Stimulated activated CD4-positive, alpha-beta T cell treated with anti-CD3 and anti-CD28 coated beads, Interleukin-1b, Interleukin-23, amount 100 ng/mL, for 1 hour (primary cell): ENCODE results near the gene RAB40C.

ENCODE experiments used
- DNase-seq, 2 donors: peaks; one replicate each; pipeline ENCODE4 v3.0.0-alpha.2; 2020; ENCODE audit warnings: low read depth in 2 of 2

RAB40C gene

DNA sequence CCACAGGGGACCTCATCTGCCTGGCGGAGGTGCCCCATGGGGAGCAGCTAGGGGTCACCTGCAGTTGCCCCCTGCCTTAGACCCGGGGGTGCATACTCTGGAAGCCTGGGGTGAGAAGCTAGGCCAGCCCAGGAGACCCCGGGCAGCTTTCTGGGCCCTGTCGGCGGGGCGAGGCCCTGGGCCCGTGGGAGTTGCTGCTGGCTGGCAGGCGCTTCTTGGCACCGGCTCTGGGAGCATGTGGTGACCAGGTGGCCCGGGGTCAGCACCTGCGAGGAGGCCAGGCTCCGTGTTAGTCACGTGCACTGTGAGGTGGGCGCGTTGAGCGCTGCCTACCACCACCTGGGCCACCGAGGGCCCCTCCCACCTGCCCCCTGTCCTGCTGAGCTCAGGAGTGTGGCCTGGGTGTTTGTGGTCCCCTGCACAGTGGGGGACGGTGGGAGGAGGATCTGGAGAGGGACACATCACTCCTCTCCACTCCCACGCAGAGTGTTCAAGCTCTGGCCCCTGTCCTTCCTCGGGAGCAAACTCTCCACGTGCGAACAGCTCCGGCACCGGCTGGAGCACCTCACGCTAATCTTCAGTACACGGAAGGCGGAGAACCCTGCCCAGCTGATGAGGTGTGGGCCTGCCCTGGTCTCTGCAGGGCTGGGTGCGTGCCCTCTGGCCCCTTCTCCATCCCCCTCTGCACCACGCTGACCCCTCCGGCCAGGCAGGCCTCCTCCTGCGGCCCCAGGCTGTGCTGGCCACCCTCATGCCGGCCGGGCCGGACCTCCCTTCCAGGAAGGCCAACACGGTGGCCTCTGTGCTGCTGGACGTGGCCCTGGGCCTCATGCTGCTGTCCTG lies 14.3 kb upstream of the RAB40C start:
- no peak for DNase-seq

DNA sequence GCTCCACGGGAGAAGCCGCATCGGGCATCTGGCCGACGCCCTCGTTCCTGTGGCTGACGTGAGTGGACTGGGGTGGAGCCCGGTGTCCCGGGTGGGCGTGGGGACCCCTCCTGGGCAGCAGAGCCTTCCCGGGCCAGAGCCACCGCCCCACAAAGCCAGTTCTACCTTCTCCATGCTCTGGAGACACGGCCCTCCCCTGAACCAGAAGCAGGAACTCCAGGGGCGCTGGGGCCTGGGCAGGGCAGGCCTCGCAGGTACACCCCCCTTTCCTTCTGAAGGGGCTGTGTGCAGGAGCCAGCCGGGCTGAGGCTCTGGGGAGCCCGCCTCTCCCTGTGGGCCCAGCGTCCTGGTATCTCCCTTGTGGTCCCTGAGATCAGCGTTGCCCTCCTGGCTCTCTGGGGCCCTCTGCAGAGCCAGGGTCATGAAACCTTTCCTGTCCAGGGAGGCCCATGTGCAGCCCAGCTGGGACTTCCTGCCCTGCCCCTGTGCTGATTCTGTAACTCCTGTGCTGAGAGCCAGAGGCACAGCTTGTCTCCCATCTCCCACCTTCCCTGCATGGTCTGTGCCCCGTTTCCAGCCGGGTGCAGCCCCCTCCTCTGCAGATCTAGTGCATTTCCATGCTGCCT lies 13.6 kb upstream of the RAB40C start:
- no peak for DNase-seq

DNA sequence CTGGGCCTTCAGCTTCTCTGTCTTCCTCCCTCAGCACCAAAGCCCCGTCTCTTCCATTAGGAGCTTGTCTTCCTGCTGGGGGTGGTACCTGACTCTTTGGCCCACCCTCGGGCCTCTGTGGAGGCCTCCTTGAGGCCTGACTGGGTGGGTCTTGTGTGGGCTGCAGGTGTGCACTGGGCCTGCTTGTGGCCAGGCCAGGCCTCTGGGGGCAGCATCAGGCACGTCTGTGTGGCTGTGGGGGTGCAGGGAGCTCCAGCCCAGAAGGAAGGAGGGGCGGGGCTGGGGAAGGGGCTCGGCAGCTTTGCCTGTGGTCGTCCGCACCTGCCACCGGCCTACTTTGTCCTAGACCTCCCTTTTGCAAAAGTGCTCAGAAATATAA lies 13.1 kb upstream of the RAB40C start:
- DNase-seq = no peak

DNA sequence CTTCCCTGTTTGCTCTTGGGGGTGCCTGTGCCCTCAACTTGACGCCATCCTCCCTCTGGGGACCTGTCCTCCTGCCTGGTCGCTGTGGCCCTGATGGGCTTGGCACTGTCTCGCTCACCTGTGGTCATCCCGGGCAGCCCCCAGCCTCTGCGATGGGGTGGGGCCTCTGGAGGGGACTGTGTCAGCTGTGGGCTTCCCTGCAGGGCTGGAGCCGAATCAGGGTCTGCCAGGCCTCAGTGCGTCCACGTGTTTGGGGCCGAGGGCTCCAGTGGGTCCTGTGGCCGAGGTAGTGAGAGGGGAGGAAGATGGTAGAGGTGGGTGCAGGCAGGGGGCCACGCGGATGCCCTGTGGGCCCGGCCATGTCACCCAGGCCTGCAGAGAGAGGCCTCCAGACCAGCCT lies 12.1 kb upstream of the RAB40C start:
- no peak for DNase-seq

DNA sequence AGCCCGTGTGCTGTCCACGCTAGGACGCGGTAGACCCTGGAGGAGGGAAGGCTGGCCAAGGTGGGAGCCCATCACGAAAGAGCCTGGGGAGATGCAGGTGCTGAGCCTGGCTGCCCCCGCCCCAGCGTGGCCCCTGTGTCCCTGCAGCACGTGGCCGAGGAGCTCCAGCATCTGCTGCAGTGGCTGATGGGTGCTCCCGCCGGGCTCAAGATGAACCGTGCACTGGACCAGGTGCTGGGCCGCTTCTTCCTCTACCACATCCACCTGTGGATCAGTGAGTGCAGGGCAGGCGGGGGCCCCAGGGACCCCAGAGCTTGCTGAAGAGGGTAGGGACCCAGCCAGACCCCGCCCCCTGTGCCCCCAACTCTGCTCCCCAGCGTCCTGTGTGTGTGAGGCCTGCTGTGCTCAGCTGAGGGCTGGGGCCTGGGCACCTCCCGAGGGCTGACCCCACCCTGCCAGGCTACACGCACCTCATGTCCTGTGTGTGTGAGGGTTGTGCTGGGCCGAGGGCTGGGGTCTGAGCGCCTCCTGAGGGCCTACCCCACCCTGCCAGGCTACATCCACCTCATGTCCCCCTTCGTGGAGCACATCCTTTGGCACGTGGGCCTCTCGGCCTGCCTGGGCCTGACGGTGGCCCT lies 11.5 kb upstream of the RAB40C start:
- no peak for DNase-seq

DNA sequence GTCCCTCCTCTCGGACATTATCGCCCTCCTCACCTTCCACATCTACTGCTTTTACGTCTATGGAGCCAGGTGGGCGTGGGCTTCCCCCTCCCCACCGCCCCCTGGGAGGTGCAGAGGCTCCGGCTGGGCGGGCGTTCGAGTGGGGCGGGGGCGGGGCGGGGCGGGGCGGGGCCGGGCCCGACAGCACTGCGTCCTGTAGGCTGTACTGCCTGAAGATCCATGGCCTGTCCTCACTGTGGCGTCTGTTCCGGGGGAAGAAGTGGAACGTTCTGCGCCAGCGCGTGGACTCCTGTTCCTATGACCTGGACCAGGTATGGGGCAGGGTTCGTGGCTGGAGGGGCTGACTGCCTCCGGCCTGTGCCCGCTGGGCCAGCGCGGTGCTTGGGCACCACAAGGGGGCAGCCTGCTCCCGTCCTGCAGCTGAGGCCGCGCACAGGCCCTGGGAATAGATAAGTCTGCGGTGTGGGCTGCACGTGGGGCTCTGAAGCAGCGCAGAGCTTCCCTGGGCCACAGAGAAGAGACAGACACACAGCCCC lies 10.9 kb upstream of the RAB40C start:
- DNase-seq = peak in 1 of 2 donors; percentile 35

DNA sequence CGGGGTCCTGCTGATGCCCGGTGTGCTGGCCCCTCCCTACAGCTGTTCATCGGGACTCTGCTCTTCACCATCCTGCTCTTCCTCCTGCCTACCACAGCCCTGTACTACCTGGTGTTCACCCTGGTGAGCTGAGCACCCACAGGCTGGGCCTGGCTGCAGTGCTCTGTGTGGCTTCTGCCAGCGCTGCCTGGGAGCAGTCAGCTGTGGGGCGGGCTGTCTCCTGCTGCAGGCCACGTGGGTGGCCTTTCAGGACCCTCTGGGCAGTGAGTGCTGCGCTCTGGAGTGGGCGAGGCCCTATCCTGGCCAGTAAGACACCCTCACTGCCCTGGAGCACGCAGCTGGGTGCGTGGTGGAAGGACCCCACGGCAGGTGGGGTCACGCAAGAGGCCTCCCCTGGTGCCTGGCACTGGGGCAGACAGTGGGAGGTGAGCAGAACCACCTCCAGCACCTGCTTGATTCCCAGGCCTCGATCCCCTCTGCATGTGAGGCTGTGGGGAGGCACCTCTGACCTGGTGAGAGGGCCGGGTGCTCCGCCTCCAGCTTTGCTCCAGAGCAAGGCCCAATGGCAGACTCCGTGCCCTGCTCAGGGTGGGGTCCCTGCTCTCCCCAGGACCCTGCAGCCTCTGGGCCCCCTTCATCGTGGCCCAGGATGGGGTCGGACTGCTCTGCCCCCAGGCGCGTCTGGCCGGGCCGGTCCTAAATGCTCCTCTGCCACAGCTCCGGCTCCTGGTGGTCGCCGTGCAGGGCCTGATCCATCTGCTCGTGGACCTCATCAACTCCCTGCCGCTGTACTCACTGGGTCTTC lies 9.5 kb upstream of the RAB40C start:
- no peak for DNase-seq

DNA sequence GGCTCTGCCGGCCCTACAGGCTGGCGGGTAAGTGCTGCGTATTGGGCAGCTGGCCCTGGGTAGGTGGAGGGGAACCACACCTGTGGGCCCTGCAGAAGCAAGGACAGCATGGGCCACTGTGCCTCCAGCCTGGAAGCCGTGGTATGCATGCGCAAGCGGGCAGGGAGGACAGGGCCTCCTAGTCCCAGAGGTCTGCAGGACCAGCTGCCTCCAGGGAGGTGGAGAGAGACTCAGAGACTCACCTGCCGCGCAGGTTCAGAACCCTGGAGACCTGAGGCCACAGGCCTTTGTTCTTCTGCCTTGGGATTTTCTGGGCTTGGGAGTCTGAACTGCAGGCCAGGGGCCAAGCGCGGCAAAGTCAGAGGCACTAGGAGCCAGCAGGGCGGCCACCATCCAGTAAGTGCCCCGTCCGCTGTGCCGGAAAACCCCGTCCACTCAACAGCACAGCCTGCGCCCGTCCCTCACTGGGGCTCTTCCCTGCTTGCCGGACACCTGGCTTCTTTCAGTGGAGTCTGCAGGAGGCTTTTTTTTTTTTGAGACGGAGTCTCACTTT lies 8.8 kb upstream of the RAB40C start:
- DNase-seq = no peak

DNA sequence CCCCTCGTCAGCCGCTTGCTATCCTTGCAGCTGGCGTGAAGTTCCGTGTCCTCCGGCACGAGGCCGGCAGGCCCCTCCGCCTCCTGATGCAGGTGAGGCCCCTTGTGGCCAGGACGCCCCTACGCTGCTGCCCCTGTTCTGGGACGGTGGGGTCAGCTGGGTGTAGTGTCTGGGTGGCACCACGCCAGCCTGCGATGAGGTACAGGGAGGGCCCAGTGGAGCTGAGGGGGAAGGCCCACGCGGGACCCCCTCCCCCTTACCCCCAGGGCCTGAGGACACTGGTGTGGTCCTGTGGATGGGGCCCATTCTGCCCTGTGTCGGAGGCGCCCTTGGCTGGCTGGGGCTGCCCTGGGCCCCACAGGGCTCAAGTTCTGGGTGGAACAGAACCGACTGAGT lies 7.7 kb upstream of the RAB40C start:
- DNase-seq = no peak

DNA sequence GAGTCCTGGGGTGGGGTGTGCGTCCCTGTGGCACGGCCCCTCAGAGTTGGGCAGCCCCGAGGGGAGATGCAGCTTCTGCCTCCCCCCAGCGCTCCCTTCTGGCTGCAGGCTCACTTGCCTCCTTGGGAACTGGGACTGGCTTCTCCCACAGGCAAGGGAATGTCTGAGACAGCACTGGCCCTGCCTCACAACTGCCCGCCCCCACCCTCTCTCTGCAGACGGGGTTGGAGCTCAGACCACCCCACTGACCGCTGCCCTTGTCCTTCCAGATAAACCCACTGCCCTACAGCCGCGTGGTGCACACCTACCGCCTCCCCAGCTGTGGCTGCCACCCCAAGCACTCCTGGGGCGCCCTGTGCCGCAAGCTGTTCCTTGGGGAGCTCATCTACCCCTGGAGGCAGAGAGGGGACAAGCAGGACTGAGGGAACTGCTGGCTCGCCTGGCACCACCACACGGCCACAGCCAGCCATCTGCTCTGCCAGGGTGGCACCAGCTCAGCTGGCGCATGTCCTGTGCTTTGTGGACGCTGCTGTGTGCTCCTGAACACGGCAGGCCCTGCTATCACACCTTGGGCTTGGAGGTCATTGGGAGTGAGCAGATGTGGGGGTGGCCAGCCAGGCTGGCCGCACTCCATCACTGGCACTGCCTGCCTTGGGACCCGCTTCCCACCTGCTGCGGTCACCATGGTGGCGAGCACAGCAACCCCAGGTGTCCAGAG lies 7.1 kb upstream of the RAB40C start:
- no peak for DNase-seq

DNA sequence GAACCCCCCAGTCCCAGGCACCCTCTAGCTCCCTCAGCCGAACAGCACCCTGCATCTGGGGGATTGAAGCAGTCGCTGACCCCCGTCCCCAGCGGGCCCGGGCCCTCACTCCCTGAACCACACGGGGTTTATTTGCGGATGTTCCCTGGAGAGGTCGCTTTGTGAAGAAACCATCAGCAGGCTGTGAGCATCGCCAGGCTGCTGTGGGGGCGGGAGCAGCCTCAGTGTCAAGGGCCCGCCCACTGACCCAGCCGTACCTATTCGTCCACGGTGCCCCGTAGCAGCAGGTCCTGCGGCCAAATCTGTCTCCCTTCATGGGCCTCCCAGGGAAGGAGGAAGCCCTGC lies 6.4 kb upstream of the RAB40C start:
- DNase-seq = no peak

DNA sequence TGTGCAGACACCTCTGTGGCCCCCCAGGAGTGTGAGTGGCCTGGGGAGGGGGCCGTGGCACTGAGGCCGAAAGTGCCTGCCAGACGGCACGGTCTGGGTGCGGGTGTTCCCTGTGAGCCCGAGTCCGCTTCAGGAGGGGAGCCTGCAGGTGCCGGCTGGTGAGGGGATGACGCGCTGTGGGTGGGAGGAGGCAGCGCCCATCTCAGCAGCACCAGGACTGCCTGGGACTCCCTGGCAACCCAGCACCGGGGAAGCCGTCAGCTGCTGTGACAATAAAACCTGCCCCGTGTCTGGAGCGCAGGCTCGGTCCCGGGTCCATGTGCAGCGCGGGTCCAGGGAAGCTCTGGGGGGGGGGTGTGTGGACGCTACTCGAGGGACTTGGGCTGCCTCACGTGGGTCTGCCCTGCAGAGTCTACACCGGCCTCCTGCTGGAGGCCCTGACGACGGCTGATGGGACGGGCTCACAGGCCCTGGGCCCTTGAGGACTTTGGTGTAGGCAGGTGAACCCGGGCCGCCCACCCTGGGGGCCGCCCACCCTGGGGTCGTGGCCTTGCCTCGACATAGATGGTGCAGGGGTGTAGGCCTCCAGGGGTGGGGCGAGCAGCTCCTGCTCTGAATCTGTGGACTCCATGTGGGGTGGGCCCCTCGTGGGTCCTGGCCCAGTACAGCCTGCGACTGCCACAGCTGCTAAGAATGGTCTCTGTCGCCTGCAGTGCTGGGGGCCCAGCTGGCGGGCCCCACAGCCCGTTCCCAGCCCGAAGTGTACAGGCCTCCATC lies 5.9 kb upstream of the RAB40C start:
- DNase-seq = no peak

DNA sequence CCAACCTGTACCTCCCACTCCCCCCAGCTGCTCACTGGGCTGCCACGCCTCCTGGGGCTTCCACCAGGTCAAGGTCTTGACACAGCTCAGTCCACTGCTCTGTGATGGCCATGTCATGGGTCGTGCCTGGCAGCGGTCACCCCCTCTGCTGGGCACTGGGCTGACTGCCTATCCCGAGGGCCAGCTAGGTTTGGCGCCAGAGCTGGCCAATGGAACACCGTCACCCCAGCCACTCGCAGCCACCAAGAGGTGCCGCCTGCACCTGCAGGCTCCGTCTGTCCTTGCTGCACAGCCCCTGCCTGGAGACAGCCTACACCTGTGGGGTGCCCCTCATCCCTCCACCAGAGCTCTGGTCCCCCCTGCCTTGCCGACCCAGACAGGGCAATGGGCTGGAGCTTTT lies 4.5 kb upstream of the RAB40C start:
- no peak for DNase-seq

DNA sequence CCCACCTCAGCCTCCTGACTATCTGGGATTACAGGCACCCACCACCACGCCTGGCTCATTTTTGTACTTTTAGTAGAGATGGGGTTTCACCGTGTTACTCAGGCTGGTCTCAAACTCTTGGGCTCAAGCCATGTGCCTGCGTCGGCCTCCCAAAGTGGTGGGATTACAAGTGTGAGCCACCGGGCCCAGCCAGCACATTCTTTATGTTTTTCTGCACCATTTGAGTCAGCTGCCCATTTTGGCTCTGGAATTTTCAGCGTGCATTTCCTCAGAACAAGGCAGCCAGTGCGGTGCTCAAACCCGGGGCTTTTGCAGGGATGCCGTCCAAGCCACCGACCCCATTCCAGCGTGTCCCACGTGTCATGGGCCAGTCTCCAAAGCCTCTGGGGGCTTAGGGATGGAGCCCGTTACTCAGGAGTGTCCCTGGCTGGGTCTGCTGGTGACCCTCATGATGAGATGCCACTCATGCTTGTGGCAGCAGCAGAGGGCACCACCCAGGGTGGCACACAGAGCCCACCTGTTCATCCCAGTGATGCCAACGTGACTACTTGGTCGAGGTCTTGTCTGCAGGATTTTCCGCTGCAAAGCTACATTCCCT lies 3.7 kb upstream of the RAB40C start:
- no peak for DNase-seq

DNA sequence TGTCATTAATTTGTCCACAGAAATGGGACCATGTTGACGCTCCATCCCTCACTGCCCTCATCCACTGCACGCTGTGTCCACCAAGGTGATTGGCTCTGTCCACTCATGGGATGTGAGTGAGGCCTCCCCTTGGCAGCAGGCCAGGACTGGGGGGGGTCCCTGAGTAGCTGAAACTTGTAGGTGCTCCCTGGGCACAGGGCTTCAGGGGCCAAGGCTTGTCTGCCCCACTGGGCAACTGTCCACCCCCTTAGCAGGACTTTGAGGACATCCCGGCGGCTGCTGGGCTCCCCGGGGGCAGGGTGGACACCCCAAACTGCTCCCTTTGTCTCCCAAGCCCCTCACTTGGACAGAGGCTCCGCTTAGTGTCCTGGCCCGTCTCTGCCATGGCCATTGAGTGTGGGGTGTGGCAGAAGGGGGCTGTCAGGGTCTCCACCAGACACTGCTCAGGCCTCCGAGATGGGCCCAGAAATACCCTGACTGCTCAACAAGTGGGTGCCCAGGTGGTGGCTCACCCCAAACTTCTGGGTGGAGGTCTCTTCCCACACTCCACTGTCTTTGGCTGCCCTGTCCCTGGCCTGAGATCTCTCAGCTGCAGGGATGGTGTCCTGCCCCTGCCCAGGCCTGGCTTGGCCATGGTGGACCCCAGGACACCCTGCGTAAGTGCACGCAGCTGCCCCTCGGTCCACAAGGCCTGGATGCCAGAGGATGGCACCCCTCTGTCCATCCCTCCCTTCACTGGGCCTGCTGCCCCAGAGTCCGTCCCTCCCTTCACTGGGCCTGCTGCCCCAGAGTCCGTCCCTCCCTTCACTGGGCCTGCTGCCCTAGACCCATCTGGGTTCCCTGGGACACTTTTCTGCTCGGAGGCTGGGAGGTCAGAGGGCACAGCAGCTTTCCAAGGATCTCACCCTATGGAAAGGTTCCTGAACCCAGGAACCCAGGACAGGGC lies 2.9 kb upstream of the RAB40C start:
- DNase-seq = no peak

DNA sequence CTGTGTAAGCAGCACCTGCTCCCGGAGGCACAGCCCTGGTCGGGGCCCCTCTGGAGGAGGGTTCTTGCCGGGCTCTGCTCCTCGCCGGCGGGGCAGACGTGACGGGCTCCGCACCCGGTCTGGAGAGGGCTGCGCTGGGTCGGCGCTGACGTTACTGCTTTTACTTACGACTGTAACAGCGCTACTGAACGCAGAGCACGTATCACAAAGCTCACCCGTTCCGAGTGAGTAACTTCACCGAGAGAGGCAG lies 1.3 kb upstream of the RAB40C start:
- peak in 1 of 2 donors; percentile 48 for DNase-seq

DNA sequence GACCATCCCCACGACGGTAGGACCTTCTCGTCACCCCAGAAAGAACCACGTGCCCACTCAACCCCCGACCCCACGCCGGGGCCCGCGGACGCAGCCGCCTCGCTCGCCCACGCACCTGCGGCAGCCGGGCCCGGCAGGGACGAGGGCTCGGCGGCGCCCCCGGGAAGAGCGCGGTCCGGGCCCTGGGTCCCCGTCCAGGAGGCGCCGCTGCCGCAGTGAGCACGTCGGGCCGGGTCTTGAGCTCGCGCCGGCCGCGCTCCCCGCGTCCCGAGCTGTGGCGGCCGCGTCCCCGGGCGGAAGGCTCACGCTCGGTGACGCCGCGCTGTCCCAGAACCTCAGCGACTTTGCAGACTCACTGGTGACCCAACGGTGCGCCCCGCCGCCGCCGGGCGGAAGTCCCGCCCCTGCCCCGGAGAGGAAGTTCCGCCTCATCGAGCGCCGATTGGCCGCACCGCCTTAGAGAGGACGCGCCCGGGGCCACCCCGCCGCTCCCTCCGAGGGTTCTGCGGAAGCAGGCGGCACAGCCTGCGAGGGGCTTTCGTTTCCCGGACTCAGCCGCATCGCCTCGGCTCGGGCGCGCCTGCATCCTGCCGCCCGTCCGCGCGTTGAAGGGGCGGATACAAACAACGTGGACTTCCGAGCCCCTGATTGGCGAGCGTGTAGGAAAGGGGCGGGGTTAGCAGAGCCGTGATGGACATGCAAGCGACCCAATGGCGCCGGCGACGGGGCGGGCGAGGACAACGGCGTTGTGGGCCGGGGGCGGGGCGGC lies 793 bp upstream of the RAB40C start:
- DNase-seq = peak; percentile 96 to 98

DNA sequence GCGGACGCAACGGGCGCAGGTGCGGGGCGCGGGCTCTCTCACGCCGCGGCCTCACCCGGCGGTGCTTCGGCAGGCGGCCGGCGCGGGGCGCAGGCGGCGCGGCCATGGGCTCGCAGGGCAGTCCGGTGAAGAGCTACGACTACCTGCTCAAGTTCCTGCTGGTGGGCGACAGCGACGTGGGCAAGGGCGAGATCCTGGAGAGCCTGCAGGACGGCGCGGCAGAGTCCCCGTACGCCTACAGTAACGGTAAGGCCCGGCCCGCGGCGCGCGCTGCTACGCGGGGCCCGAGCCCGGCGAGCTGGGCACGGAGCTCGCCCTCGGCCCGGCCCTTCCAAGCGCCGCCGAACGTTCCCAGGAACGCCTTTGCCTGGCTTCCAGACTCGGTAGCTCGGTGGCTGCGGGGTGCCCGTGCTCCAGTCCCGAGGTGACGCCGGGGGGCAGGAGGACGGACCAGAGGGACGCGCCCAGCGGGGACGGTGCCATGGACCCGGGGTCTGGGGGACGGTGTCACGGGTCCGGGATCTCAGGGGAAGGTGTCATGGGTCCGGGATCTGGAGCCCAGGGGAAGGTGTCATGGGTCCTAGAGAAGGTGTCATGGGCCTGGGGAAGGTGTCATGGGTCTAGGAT lies 435 bp downstream of the RAB40C start:
- DNase-seq = no peak
